GM23248 (cell line): ENCODE results near the gene ABCG4.

ENCODE experiments used
- EZH2 ChIP-seq: fragments of 200-600 bp; sonication (generic); IDR thresholded peaks from 2 replicates; pipeline ENCODE4 v1.6.1; 2018; ENCODE audit warnings: antibody characterized with exemption, mild to moderate bottlenecking; ENCODE audit not compliant: insufficient read depth, poor library complexity, severe bottlenecking
- EZH2phosphoT487 ChIP-seq: fragments of 200-600 bp; sonication (generic); IDR thresholded peaks from 2 replicates; pipeline ENCODE4 v1.6.1; 2018; ENCODE audit warnings: antibody characterized with exemption, moderate library complexity, mild to moderate bottlenecking, low read depth; ENCODE audit not compliant: insufficient read depth

GRCh38 chr11:119169282-119169719 lies 20.4 kb downstream of the ABCG4 start:
- TF ChIP-seq EZH2 (no peak), EZH2phosphoT487 (no peak)
